HepG2 (cell line): ENCODE results near the gene CYP2U1. TPM values are rescaled to one million over a fixed set of nuclear protein-coding genes. Genes with fewer than 3 reads are reported as not detected.

ENCODE experiments used
- ATAC-seq: fragments of 200-7000 bp; cut with Tn5 transposase; 3 replicates; pipeline ENCODE4 v1.9.1; 2020; ENCODE audit warnings: mild to moderate bottlenecking, moderate library complexity
- BruUV-seq: library from RNA; stranded (reverse); fragments of 400-500 nt; replicated peaks from 2 replicates; lab custom pipeline; 2021; lab: Mats Ljungman, UMichigan
- CTCF ChIA-PET: fragments of 300-600 bp; formaldehyde crosslinking; extraction: SDS; loops from one replicate; lab custom pipeline; 2021; ENCODE audit warnings: low total read pairs, inconsistent platforms, low intra/inter-chr PET ratio; lab: Yijun Ruan, JAX
- POLR2A ChIA-PET: fragments of 350-600 bp; sonication (Branson Sonifier 250); formaldehyde crosslinking; loops from one replicate; lab custom pipeline; 2020; ENCODE audit warnings: antibody characterized with exemption, inconsistent platforms; lab: Yijun Ruan, JAX
- DNase-seq: peaks from one replicate; pipeline ENCODE4 v3.0.0-alpha.2; 2015; ENCODE audit warnings: low spot score
- FAIRE-seq: peaks from 3 replicates; lab custom pipeline; 2011; peaks lifted over from hg19 to GRCh38; lab: Jason Lieb, UNC
- H2AFZ ChIP-seq: one replicate; pipeline ENCODE4 v1.6.1; 2011; ENCODE audit warnings: low read length, inconsistent platforms
- H3K27ac ChIP-seq: fragments of 300-600 bp; 3 replicates; pipeline ENCODE4 v1.8.0; 2011; ENCODE audit warnings: mixed run types, mild to moderate bottlenecking, mixed read lengths, low read length, inconsistent platforms; ENCODE audit not compliant: insufficient read depth; ENCODE audit errors: extremely low read length
- H3K27me3 ChIP-seq, 2 experiments: fragments of 200-600 bp in 1 of 2; 2 replicates in 1 of 2; 3 replicates in 1 of 2; pipeline versions ENCODE4 v1.6.0 to v1.8.0; 2011; ENCODE audit warnings: low read length in 2 of 2, mild to moderate bottlenecking in 2 of 2, moderate library complexity in 2 of 2, inconsistent platforms in 1 of 2; ENCODE audit not compliant: insufficient read depth in 2 of 2, control insufficient read depth in 1 of 2
- H3K36me3 ChIP-seq, 2 experiments: fragments of 200-600 bp in 1 of 2; replicated peaks in 1 of 2; 2 replicates in 1 of 2; 3 replicates in 1 of 2; pipeline versions ENCODE4 v1.5.1 to v1.8.0; 2011; ENCODE audit warnings: low read length in 2 of 2, inconsistent platforms in 1 of 2; ENCODE audit not compliant: insufficient read depth in 2 of 2, control insufficient read depth in 1 of 2
- H3K4me1 ChIP-seq: 2 replicates; pipeline ENCODE4 v1.5.1; 2012; ENCODE audit warnings: low read length, inconsistent platforms; ENCODE audit not compliant: insufficient read depth
- H3K4me2 ChIP-seq: 2 replicates; pipeline ENCODE4 v1.6.0; 2011; ENCODE audit warnings: low read depth, low read length, inconsistent platforms
- H3K4me3 ChIP-seq, 3 experiments: fragments of 200-600 bp in 1 of 3; sonication (generic), shearing (Covaris generic) in 1 of 3; replicated peaks in 1 of 3; 2 replicates each; pipeline ENCODE4 v1.5.1; 2011 to 2016; ENCODE audit warnings: low read length in 3 of 3, inconsistent platforms in 2 of 3, low read depth in 2 of 3, mild to moderate bottlenecking in 2 of 3, control low read depth in 1 of 3, mixed read lengths in 1 of 3; ENCODE audit not compliant: insufficient read depth in 1 of 3
- H3K79me2 ChIP-seq: one replicate; pipeline ENCODE4 v1.6.1; 2011; ENCODE audit warnings: low read length, inconsistent platforms; ENCODE audit not compliant: insufficient read depth
- H3K9ac ChIP-seq: 2 replicates; pipeline ENCODE4 v1.6.0; 2011; ENCODE audit warnings: mild to moderate bottlenecking, low read depth, low read length, inconsistent platforms; ENCODE audit not compliant: insufficient read depth
- H3K9me3 ChIP-seq: 2 replicates; pipeline ENCODE4 v1.5.1; 2012; ENCODE audit warnings: mild to moderate bottlenecking, low read length
- H4K20me1 ChIP-seq: 2 replicates; pipeline ENCODE4 v1.6.0; 2011; ENCODE audit warnings: inconsistent platforms, mild to moderate bottlenecking, low read length, moderate library complexity; ENCODE audit not compliant: insufficient read depth
- ETV5 ChIP-seq: IDR thresholded peaks from 2 replicates; pipeline ENCODE4 v1.6.1; 2018; ENCODE audit warnings: missing biosample characterization, missing genetic modification reagents, inconsistent platforms, borderline replicate concordance
- HNRNPUL1 ChIP-seq: fragments of 200-400 bp; formaldehyde crosslinking; IDR thresholded peaks from 2 replicates; pipeline ENCODE4 v1.6.1; 2017; ENCODE audit warnings: low read depth, mild to moderate bottlenecking, low read length, moderate library complexity
- MAX ChIP-seq: IDR thresholded peaks from 2 replicates; pipeline ENCODE4 v1.6.1; 2012; ENCODE audit warnings: inconsistent platforms
- MTF2 ChIP-seq: sonication (generic); formaldehyde crosslinking; IDR thresholded peaks from 2 replicates; pipeline ENCODE4 v1.5.0; 2020; ENCODE audit warnings: missing genetic modification reagents, borderline replicate concordance
- POLR2AphosphoS5 ChIP-seq: IDR thresholded peaks from 2 replicates; pipeline ENCODE4 v1.6.1; 2012; ENCODE audit warnings: low read depth, low read length
- ZFP41 ChIP-seq: sonication (generic); formaldehyde crosslinking; IDR thresholded peaks from 2 replicates; pipeline ENCODE4 v1.4.0; 2020; ENCODE audit warnings: mild to moderate bottlenecking, missing genetic modification reagents, borderline replicate concordance
- ZFY ChIP-seq: sonication (generic); formaldehyde crosslinking; IDR thresholded peaks from 2 replicates; pipeline ENCODE4 v1.4.0; 2020; ENCODE audit warnings: missing genetic modification reagents
- ZNF142 ChIP-seq: sonication (generic); formaldehyde crosslinking; IDR thresholded peaks from 2 replicates; pipeline ENCODE4 v1.4.0; 2020; ENCODE audit warnings: missing genetic modification reagents
- ZNF441 ChIP-seq: sonication (generic); formaldehyde crosslinking; IDR thresholded peaks from 2 replicates; pipeline ENCODE4 v1.7.0; 2021; ENCODE audit warnings: missing genetic modification reagents, borderline replicate concordance
- ZNF737 ChIP-seq: sonication (generic); formaldehyde crosslinking; IDR thresholded peaks from 2 replicates; pipeline ENCODE4 v1.5.0; 2020; ENCODE audit warnings: missing genetic modification reagents, mild to moderate bottlenecking, borderline replicate concordance
- ZNF768 ChIP-seq: sonication (generic); formaldehyde crosslinking; IDR thresholded peaks from 2 replicates; pipeline ENCODE4 v1.4.0; 2020; ENCODE audit warnings: missing genetic modification reagents
- ZNF883 ChIP-seq: sonication (generic); formaldehyde crosslinking; IDR thresholded peaks from 2 replicates; pipeline ENCODE4 v1.5.1; 2020; ENCODE audit warnings: mild to moderate bottlenecking, missing genetic modification reagents; ENCODE audit errors: not compliant biosample characterization
- WGBS: methylation state at CpG from one replicate; pipeline ENCODE4 v1.1.6; 2017; ENCODE audit warnings: low lambda C conversion rate; 5-methylcytosine and 5-hydroxymethylcytosine counted together
- in situ Hi-C: cut with HindIII; loops from 2 replicates; pipeline ENCODE4 v1.10.0; 2017; ENCODE audit warnings: low pct_unique_long_range_greater_than_20kb; ENCODE audit not compliant: extremely low pct_ligation_motif_present
- intact Hi-C: fragments of 100-400 bp; cut with micrococcal nuclease; formaldehyde crosslinking; loops from one replicate; pipeline ENCODE4 v1.10.0; 2022; ENCODE audit not compliant: unreplicated experiment
- polyA plus RNA-seq, 8 experiments: library from polyadenylated mRNA; depleted of rRNA in 3 of 8; stranded (reverse) in 7 of 8; unstranded in 1 of 8; fragments of >200 nt; fragmentation: Illumina TruSeq in 4 of 8; extraction: Trizol in 4 of 8; gene quantifications; 2 replicates each; pipeline versions ENCODE4 v1.2.1 to v1.2.3, GENCODE V29; 2011 to 2016; ENCODE audit warnings: low read depth in 4 of 8, missing spikeins in 1 of 8, mixed read lengths in 1 of 8; ENCODE audit not compliant: insufficient read depth in 1 of 8
- total RNA-seq, 5 experiments: library from RNA; depleted of rRNA; stranded (reverse); fragments of >200 nt; fragmentation: Illumina TruSeq; extraction: Trizol; gene quantifications; 2 replicates each; pipeline ENCODE4 v1.2.3, GENCODE V29; 2016; ENCODE audit warnings: low read depth in 1 of 5
- TF ChIP-seq, protein P1 (sequence below): sonication (generic); formaldehyde crosslinking; IDR thresholded peaks from 2 replicates; pipeline ENCODE4 v1.4.0; 2020; ENCODE audit warnings: mild to moderate bottlenecking, missing genetic modification reagents
- TF ChIP-seq, protein P2 (sequence below): sonication (generic); formaldehyde crosslinking; IDR thresholded peaks from 2 replicates; pipeline ENCODE4 v1.5.0; 2020; ENCODE audit warnings: mild to moderate bottlenecking, missing genetic modification reagents

Gene CYP2U1
- total and polyA plus RNA-seq, 2 of the 13 experiments (the other 11 are each of a cell fraction or from before 2014, with no cell fraction given) = 1.4 to 3.4 TPM

DNA sequence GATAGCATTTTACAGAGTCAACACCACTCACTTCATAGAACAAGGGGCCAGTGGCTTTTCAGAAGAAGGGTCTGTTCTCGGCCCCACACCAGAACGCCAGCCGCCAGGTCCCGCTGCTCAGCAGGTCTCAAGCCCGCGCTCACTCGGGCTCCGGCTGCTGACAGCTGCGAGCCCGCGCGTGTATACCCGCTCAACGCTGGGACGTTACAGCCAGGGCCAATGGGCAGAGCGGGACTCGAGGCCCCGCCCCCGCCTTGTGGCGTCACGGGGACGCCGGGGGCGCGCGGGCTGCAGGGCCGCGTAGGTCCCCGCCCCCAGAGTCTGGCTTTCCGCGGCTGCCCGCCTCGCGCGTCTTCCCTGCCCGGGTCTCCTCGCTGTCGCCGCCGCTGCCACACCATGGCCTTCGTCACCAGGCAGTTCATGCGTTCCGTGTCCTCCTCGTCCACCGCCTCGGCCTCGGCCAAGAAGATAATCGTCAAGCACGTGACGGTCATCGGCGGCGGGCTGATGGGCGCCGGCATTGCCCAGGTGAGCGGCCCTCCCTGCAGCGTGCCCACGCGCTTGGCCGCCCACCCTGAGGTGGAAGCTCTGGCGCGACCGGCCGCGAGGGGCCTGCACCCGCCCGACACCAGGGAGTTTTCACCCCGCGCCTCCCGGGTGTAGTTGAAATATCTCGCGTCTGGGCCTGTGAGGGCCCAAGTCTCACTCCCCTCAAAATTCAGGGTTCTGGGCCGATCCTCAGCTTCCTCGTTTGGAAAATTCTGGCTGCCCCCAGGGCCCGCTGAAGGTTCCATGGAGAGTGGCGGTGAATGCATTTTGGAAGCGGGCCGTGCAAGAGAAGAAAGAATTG lies 58.4 kb downstream of the CYP2U1 start, which contains the start of gene HADH:
Gene HADH (plus strand): TSS at position 353 of the 850 bp plus-strand sequence. CDS start 44 bp downstream, at position 397.
- CTCF ChIA-PET = no interaction called here
- BruUV-seq = TSS peak; percentile 46
- POLR2A ChIA-PET = no interaction called here
- TF ChIP-seq, protein P1, sequence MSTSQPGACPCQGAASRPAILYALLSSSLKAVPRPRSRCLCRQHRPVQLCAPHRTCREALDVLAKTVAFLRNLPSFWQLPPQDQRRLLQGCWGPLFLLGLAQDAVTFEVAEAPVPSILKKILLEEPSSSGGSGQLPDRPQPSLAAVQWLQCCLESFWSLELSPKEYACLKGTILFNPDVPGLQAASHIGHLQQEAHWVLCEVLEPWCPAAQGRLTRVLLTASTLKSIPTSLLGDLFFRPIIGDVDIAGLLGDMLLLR = peak; percentile 73
- TF ChIP-seq POLR2AphosphoS5 (peak; percentile 70), ZNF768 (peak; percentile 62; the same call in 1 of the 2 replicates), ZNF142 (no peak), ZNF883 (peak; percentile 90), MAX (no peak; the same call in none of the 2 replicates), MTF2 (CRISPR knock-in tag) (no peak), ETV5 (CRISPR knock-in tag) (0 out of 2 replicates have a peak, but pooled peaks have one; percentile 31), ZNF737 (0 out of 2 replicates have a peak, but pooled peaks have one; percentile 47), ZFP41 (CRISPR knock-in tag) (peak; percentile 20; the same call in 1 of the 2 replicates), HNRNPUL1 (no peak), ZFY (CRISPR knock-in tag) (peak; percentile 92), ZNF441 (CRISPR knock-in tag) (peak; percentile 19; the same call in 1 of the 2 replicates)
- TF ChIP-seq, protein P2, sequence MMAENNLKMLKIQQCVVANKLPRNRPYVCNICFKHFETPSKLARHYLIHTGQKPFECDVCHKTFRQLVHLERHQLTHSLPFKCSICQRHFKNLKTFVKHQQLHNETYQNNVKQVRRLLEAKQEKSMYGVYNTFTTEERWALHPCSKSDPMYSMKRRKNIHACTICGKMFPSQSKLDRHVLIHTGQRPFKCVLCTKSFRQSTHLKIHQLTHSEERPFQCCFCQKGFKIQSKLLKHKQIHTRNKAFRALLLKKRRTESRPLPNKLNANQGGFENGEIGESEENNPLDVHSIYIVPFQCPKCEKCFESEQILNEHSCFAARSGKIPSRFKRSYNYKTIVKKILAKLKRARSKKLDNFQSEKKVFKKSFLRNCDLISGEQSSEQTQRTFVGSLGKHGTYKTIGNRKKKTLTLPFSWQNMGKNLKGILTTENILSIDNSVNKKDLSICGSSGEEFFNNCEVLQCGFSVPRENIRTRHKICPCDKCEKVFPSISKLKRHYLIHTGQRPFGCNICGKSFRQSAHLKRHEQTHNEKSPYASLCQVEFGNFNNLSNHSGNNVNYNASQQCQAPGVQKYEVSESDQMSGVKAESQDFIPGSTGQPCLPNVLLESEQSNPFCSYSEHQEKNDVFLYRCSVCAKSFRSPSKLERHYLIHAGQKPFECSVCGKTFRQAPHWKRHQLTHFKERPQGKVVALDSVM (CRISPR knock-in tag) = no peak

More for the DNA sequence above, 58.4 kb downstream of the CYP2U1 start, which contains the start of gene HADH:
- FAIRE-seq = no peak
- H3K27ac ChIP-seq = peak within 1 kb of the TSS; percentile 84
- peak within 1 kb of the TSS; percentile 94 for H3K4me2 ChIP-seq
- H3K4me1 ChIP-seq = peaks cover 54% of the 10 kb centered on the region
- intact Hi-C loops = loop anchor here (2.0 to 10.0 kb wide), 2 partner anchors 59 to 165 kb away; partner anchors contain the start of genes CYP2U1 and SGMS2
- ATAC-seq = peak; percentile 96
- peak within 1 kb of the TSS; percentile 86 for H3K9ac ChIP-seq
- H3K4me3 ChIP-seq = peak within 1 kb of the TSS; percentile 83 to 98 (median 89)
- H3K27me3 ChIP-seq = no peaks in the 10 kb centered on the region
- WGBS = 1% methylated on average over 24 of the region's 78 CpGs
- H3K36me3 ChIP-seq = no peaks in the 10 kb centered on the region
- peak within 1 kb of the TSS; percentile 71 for H2AFZ ChIP-seq
- H4K20me1 ChIP-seq = no peaks in the 10 kb centered on the region; the same call in 1 of the 2 replicates
- no peaks in the 10 kb centered on the region for H3K9me3 ChIP-seq
- in situ Hi-C loops = no loop called here
- peaks cover 45% of the 10 kb centered on the region for H3K79me2 ChIP-seq
- DNase-seq = peak; percentile 80
